ENCODE data around the gene ARHGAP26. TPM values are rescaled to one million over a fixed set of nuclear protein-coding genes. Genes with fewer than 3 reads are reported as not detected.

Gene ARHGAP26
- total and polyA plus RNA-seq, 2 donors (not counting 1 experiment from before 2014, with no cell fraction given): 4.1 to 6.8 TPM

DNA sequence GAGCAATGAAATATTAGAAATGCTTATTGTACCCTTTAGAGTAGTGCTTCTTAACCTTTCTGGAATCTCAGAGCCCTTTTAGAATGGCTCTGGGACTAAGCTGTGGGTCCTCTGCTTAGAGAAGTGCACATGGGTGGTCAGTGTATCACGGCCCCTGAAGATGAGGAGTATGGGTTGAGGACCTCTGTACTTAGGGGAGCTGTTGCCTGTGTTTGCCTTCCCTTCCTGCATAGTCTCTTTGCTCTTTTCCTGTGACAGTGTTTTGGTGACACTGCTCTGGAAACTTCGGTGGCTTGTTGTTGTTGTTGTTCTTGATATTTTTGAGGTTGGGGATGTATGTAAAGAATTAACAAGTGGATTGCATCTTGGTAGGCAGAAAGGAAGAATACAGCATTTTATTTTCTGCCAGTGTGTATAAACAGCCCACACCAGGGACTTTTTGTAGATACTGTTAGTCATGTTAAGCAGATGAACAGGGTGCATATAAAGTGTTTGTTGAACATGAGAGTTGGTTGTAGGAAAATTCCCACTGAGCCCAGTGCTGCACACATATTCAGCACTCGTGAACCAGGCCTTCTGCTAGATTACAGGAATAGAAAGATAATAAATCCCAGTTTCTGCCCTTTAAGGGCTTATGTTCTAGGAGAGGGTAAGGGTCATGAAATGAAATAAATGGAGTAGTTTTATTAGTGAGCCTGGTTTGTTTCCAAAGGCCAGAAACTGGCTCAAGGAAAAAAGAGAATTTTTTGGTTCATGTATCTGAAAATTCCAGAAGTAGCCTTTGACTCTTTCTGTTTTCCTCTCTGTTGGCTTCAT, 199.7 kb downstream of the ARHGAP26 start:
- Histone ChIP-seq H3K9me3 (ENCODE audit: control insufficient read depth, insufficient read depth, low read depth, low read length) (no peaks in the 10 kb centered on the region), H3K9ac (ENCODE audit: insufficient read depth, low read length) (no peak overlapping the region), H4K20me1 (ENCODE audit: control insufficient read depth, extremely low read depth, insufficient read depth, low read length) (no peaks in the 10 kb centered on the region), H2AFZ (ENCODE audit: low read length) (no peak overlapping the region), H3K4me2 (ENCODE audit: extremely low read depth, insufficient read depth, low read length) (no peak overlapping the region), H3K79me2 (ENCODE audit: control insufficient read depth, insufficient read depth, low read length) (no peaks in the 10 kb centered on the region), H3K4me1 (ENCODE audit: control insufficient read depth, extremely low read depth, insufficient read depth, low read length) (no peaks in the 10 kb centered on the region), H3K4me3 (replicated peaks in 1 of 4; ENCODE audit: control extremely low read depth in 1 of 4, insufficient read depth in 1 of 4, low read depth in 3 of 4, low read length in 4 of 4) (no peak overlapping the region), H3K27ac (ENCODE audit: insufficient read depth, low read length) (no peak overlapping the region), H3K36me3 (ENCODE audit: control insufficient read depth, insufficient read depth, low read length) (no peaks in the 10 kb centered on the region), H3K27me3 (ENCODE audit: control insufficient read depth, insufficient read depth, low read length) (no peaks in the 10 kb centered on the region)
- TF ChIP-seq CTCF (conservative IDR thresholded peaks at IDR 0.05 in 1 of 2, IDR thresholded peaks at IDR 0.05 in 1 of 2; ENCODE audit: low read depth in 1 of 2, low read length in 2 of 2): no peak
- no peak for TF ChIP-seq EZH2 (IDR thresholded peaks at IDR 0.05; ENCODE audit: low read length, missing control alignments)
- no peak for DNase-seq (ENCODE audit: low read depth in 2 of 2)

GRCh38 chr5:142970440-142971030, 200.4 kb downstream of the ARHGAP26 start:
- Histone ChIP-seq H3K4me3 (replicated peaks in 1 of 4; ENCODE audit: control extremely low read depth in 1 of 4, insufficient read depth in 1 of 4, low read depth in 3 of 4, low read length in 4 of 4) (no peak overlapping the region), H3K9ac (ENCODE audit: insufficient read depth, low read length) (no peak overlapping the region), H3K27me3 (ENCODE audit: control insufficient read depth, insufficient read depth, low read length) (no peaks in the 10 kb centered on the region), H3K4me2 (ENCODE audit: extremely low read depth, insufficient read depth, low read length) (no peak overlapping the region), H3K4me1 (ENCODE audit: control insufficient read depth, extremely low read depth, insufficient read depth, low read length) (no peaks in the 10 kb centered on the region), H3K27ac (ENCODE audit: insufficient read depth, low read length) (no peak overlapping the region), H3K36me3 (ENCODE audit: control insufficient read depth, insufficient read depth, low read length) (no peaks in the 10 kb centered on the region), H4K20me1 (ENCODE audit: control insufficient read depth, extremely low read depth, insufficient read depth, low read length) (no peaks in the 10 kb centered on the region), H3K79me2 (ENCODE audit: control insufficient read depth, insufficient read depth, low read length) (no peaks in the 10 kb centered on the region), H3K9me3 (ENCODE audit: control insufficient read depth, insufficient read depth, low read depth, low read length) (no peaks in the 10 kb centered on the region), H2AFZ (ENCODE audit: low read length) (no peak overlapping the region)
- TF ChIP-seq EZH2 (IDR thresholded peaks at IDR 0.05; ENCODE audit: low read length, missing control alignments): no peak
- no peak for TF ChIP-seq CTCF (conservative IDR thresholded peaks at IDR 0.05 in 1 of 2, IDR thresholded peaks at IDR 0.05 in 1 of 2; ENCODE audit: low read depth in 1 of 2, low read length in 2 of 2)
- no peak for DNase-seq (ENCODE audit: low read depth in 2 of 2)

DNA sequence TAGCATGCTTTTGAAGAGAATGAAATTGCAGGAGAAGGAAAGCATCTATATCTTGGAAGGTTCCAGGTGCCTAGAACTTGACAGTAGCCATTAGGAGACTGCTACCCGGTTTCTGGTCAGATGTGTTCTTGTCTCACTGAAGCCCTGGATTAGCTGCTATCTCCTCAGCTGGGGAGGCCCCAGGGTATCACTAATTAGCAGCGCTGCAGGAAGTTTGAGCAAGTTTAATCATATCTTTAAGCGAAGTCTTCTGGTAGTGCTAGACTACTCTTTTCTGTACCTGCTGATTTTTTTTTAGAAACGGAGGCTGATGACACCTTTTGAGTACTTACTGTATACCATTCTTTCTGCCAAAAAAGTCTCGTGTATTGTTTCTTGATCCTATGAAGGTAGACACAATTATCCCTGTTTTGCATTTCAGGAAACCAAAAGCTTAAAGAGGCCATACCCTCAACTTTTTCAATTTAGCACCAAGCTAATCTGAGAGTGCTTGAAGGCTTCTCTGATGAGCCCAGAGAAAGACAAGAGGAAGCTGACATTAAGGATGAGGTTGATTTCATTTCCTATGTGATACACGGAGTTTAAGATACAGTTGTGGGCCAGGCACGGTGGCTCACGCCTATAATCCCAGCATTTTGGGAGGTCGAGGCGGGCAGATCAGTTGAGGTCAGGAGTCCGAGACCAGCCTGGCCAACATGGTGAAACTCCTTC, 201.3 kb downstream of the ARHGAP26 start:
- TF ChIP-seq EZH2 (IDR thresholded peaks at IDR 0.05; ENCODE audit: low read length, missing control alignments): no peak
- TF ChIP-seq CTCF (conservative IDR thresholded peaks at IDR 0.05 in 1 of 2, IDR thresholded peaks at IDR 0.05 in 1 of 2; ENCODE audit: low read depth in 1 of 2, low read length in 2 of 2): no peak
- Histone ChIP-seq H3K9me3 (ENCODE audit: control insufficient read depth, insufficient read depth, low read depth, low read length) (no peaks in the 10 kb centered on the region), H2AFZ (ENCODE audit: low read length) (no peak overlapping the region), H3K4me3 (replicated peaks in 1 of 4; ENCODE audit: control extremely low read depth in 1 of 4, insufficient read depth in 1 of 4, low read depth in 3 of 4, low read length in 4 of 4) (no peak overlapping the region), H3K9ac (ENCODE audit: insufficient read depth, low read length) (no peak overlapping the region), H3K27ac (ENCODE audit: insufficient read depth, low read length) (no peak overlapping the region), H3K27me3 (ENCODE audit: control insufficient read depth, insufficient read depth, low read length) (no peaks in the 10 kb centered on the region), H3K4me2 (ENCODE audit: extremely low read depth, insufficient read depth, low read length) (no peak overlapping the region), H3K79me2 (ENCODE audit: control insufficient read depth, insufficient read depth, low read length) (no peaks in the 10 kb centered on the region), H3K36me3 (ENCODE audit: control insufficient read depth, insufficient read depth, low read length) (no peaks in the 10 kb centered on the region), H4K20me1 (ENCODE audit: control insufficient read depth, extremely low read depth, insufficient read depth, low read length) (no peaks in the 10 kb centered on the region), H3K4me1 (ENCODE audit: control insufficient read depth, extremely low read depth, insufficient read depth, low read length) (no peaks in the 10 kb centered on the region)
- no peak for DNase-seq (ENCODE audit: low read depth in 2 of 2)
